SU-DHL-6 (cell line): ENCODE measurements around the gene CATSPER1.

ENCODE experiments used
- EZH2phosphoT487 ChIP-seq: fragments of 200-600 bp; sonication (generic), shearing (Covaris generic); conservative IDR thresholded peaks from 2 replicates; pipeline ENCODE4 v1.6.1; 2018; ENCODE audit warnings: mild to moderate bottlenecking, antibody characterized with exemption, low read length, moderate library complexity, mixed read lengths
- TF ChIP-seq, protein P1 (sequence below): fragments of 200-600 bp; sonication (generic); IDR thresholded peaks from one replicate; pipeline ENCODE4 v1.5.1; 2017; ENCODE audit warnings: antibody characterized with exemption, mild to moderate bottlenecking, low read length, moderate library complexity; ENCODE audit not compliant: insufficient read depth, poor library complexity, severe bottlenecking

DNA sequence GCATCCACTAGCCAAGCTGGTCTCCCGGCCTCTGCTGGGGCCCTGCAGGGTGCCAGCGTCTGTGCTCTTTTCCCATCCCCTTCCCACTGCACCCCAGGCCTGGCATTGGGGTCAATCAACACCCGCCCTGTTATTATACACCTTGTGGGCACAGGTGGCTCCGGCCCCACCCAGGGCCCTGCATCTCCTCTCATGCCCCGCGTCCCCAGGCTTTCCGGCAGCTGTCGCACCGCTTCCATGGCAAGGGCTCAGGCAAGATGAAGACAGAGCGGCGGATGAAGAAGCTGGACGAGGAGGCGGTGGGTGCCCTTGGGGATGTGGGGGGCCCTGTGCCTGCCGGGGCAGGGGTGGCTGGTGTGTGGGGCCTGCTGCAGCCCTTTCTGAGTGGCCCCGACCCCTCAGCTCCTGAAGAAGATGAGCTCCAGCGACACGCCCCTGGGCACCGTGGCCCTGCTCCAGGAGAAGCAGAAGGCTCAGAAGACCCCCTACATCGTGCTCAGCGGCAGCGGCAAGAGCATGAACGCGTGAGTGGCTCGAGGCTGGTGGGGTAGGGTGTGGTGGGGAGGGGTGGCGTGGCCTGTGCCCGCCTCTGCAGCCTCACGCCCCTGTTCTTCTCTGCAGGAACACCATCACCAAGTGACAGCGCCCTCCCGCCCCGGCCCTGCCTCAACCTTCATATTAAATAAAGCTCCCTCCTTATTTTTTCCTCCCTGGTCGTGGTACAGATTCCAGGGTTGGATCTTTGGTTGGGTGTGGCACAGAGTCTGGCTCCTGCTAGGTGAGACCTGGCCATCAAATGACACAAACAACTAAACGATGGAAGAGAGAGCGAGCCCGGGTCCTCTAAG is 47.7 kb downstream of the CATSPER1 start:
- TF ChIP-seq, protein P1, sequence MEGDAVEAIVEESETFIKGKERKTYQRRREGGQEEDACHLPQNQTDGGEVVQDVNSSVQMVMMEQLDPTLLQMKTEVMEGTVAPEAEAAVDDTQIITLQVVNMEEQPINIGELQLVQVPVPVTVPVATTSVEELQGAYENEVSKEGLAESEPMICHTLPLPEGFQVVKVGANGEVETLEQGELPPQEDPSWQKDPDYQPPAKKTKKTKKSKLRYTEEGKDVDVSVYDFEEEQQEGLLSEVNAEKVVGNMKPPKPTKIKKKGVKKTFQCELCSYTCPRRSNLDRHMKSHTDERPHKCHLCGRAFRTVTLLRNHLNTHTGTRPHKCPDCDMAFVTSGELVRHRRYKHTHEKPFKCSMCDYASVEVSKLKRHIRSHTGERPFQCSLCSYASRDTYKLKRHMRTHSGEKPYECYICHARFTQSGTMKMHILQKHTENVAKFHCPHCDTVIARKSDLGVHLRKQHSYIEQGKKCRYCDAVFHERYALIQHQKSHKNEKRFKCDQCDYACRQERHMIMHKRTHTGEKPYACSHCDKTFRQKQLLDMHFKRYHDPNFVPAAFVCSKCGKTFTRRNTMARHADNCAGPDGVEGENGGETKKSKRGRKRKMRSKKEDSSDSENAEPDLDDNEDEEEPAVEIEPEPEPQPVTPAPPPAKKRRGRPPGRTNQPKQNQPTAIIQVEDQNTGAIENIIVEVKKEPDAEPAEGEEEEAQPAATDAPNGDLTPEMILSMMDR = no peak
- TF ChIP-seq EZH2phosphoT487 = no peak
